ENCODE results near the gene SNX25. TPM values are rescaled to one million over a fixed set of nuclear protein-coding genes. Genes with fewer than 3 reads are reported as not detected.
A peak's percentile ranks its signal among the peaks of the same experiment; 100 is the strongest.

The SNX25 gene
- total and polyA plus RNA-seq, 8 donors: 2.6 to 36.8 (median 8.3) TPM

GRCh38 chr4:185217408-185217975 is 8.1 kb downstream of the SNX25 start:
- Histone ChIP-seq H3K27ac (no peak overlapping the region), H3K27me3 (no peaks in the 10 kb centered on the region), H3K36me3 (no peaks in the 10 kb centered on the region), H3K9me3 (no peaks in the 10 kb centered on the region), H3K4me1 (peaks cover 0 to 40% (median 10%) of the 10 kb centered on the region in 4 donors), H3K4me3 (no peak overlapping the region)
- 77 to 92% (median 86%) methylated on average over 6 of the region's 6 CpGs for WGBS, 5 donors
- TF ChIP-seq POLR2A (IDR thresholded peaks at IDR 0.05): no peak
- TF ChIP-seq POLR2AphosphoS5 (IDR thresholded peaks at IDR 0.05): no peak
- no peak for TF ChIP-seq EP300 (IDR thresholded peaks at IDR 0.05)
- no peak for TF ChIP-seq CTCF (IDR thresholded peaks at IDR 0.05)
- DNase-seq: no peak
- intact Hi-C loops (cut with DNase I; ENCODE audit: low total_unique reads): loop anchor here (10.0 kb wide), 1 partner anchor 177 kb away; the partner anchor contains the start of genes ANKRD37 and LRP2BP

- no peak for DNase-seq
- 90 to 100% (median 98%) methylated on average over 2 of the region's 2 CpGs for whole genome bisulfite sequencing, 5 donors
- Histone ChIP-seq H3K4me1 (peaks cover 0 to 38% (median 10%) of the 10 kb centered on the region in 4 donors), H3K27me3 (no peaks in the 10 kb centered on the region), H3K27ac (no peak overlapping the region), H3K36me3 (no peaks in the 10 kb centered on the region), H3K4me3 (no peak overlapping the region), H3K9me3 (no peaks in the 10 kb centered on the region)
- TF ChIP-seq CTCF (IDR thresholded peaks at IDR 0.05) (no peak), POLR2A (IDR thresholded peaks at IDR 0.05) (no peak), POLR2AphosphoS5 (IDR thresholded peaks at IDR 0.05) (no peak), EP300 (IDR thresholded peaks at IDR 0.05) (no peak)
- intact Hi-C loops (cut with DNase I; ENCODE audit: low total_unique reads): loop anchor here (10.0 kb wide), 1 partner anchor 176 kb away; the partner anchor contains the start of genes ANKRD37 and LRP2BP
Measured at GRCh38 chr4:185218312-185218711, 8.9 kb downstream of the SNX25 start.

DNA sequence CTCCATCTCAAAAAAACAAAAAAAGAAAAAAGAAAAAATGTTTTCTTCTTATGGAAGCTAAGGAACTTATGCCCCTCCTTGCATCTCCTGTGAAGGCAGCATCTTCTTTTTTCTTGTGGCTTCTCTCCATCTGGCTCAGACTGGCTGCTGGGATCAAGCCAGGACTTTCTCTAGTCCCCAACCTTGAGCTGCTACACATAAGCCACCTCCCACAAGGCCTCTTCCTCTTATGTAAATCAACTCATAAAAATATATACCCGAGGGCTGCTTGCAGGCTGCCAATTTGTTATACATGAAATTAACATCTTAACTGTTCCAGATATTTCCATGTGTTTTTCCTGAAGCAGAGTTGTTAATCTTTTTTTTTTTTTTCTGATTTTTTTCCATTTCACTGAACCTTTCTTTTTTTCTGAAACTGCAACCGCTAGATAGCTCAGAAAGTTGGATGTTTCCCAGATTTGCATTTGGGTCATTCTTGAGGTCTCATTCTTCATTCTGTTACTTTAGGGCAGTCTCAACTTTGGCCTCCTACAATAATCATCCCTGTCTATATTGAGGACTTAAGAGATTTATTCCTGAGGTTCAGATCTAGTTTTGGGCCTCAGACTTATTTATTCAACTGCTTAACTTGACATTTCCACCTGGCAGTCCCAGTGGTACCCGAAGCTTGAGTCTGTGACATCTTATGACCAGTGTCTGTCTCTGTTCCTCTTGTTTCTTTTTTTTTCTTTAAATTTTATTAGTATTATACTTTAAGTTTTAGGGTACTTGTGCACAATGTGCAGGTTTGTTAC is 10.3 kb downstream of the SNX25 start:
- peaks cover 0 to 28% (median 10%) of the 10 kb centered on the region in 4 donors for H3K4me1 ChIP-seq
- H3K4me3 ChIP-seq: no peak overlapping the region
- H3K9me3 ChIP-seq: no peaks in the 10 kb centered on the region
- intact Hi-C loops (cut with DNase I; ENCODE audit: low total_unique reads): loop anchor here (10.0 kb wide), 1 partner anchor 175 kb away; the partner anchor contains the start of genes ANKRD37 and LRP2BP
- no peaks in the 10 kb centered on the region for H3K27me3 ChIP-seq
- no peak for TF ChIP-seq POLR2AphosphoS5 (IDR thresholded peaks at IDR 0.05)
- TF ChIP-seq POLR2A (IDR thresholded peaks at IDR 0.05): no peak
- TF ChIP-seq CTCF (IDR thresholded peaks at IDR 0.05): no peak
- no peak for TF ChIP-seq EP300 (IDR thresholded peaks at IDR 0.05)
- no peaks in the 10 kb centered on the region for H3K36me3 ChIP-seq
- H3K27ac ChIP-seq: no peak overlapping the region
- WGBS, 5 donors: 43 to 50% (median 46%) methylated on average over 3 of the region's 3 CpGs
- DNase-seq: peak in 1 of 2 donors; percentile 83

GRCh38 chr4:185221491-185221890 is 12.1 kb downstream of the SNX25 start:
- H3K36me3 ChIP-seq: no peaks in the 10 kb centered on the region
- TF ChIP-seq POLR2A (IDR thresholded peaks at IDR 0.05): no peak
- no peak for TF ChIP-seq POLR2AphosphoS5 (IDR thresholded peaks at IDR 0.05)
- no peak for TF ChIP-seq EP300 (IDR thresholded peaks at IDR 0.05)
- no peak for TF ChIP-seq CTCF (IDR thresholded peaks at IDR 0.05)
- H3K4me1 ChIP-seq: peaks cover 0 to 21% (median 10%) of the 10 kb centered on the region in 4 donors
- H3K9me3 ChIP-seq: no peaks in the 10 kb centered on the region
- no peaks in the 10 kb centered on the region for H3K27me3 ChIP-seq
- H3K4me3 ChIP-seq: no peak overlapping the region
- WGBS, 5 donors: 58 to 75% (median 71%) methylated on average over 2 of the region's 2 CpGs
- DNase-seq: no peak
- intact Hi-C loops (cut with DNase I; ENCODE audit: low total_unique reads): no loop called here
- no peak overlapping the region for H3K27ac ChIP-seq

All from stomach (tissue), 9 donors.